Ovary (tissue), 3 donors: Measurements from ENCODE around the gene TNK2.

Experiments
- POLR2A ChIP-seq: fragments of 450-650 bp; IDR thresholded peaks from one replicate; pipeline ENCODE4 v1.6.1; 2017; ENCODE audit warnings: antibody characterized with exemption, mild to moderate bottlenecking, moderate library complexity
- TF ChIP-seq, protein P1 (sequence below), 3 donors: fragments of 450-650 bp in 2 of 3; fragments of 200-600 bp in 1 of 3; IDR thresholded peaks; one replicate each; pipeline versions ENCODE4 v1.5.1 to v1.8.0; 2016 to 2022; ENCODE audit warnings: antibody characterized with exemption in 3 of 3, mild to moderate bottlenecking in 1 of 3
- donor health status: DM: no; HTN: no; CAD: no.

DNA sequence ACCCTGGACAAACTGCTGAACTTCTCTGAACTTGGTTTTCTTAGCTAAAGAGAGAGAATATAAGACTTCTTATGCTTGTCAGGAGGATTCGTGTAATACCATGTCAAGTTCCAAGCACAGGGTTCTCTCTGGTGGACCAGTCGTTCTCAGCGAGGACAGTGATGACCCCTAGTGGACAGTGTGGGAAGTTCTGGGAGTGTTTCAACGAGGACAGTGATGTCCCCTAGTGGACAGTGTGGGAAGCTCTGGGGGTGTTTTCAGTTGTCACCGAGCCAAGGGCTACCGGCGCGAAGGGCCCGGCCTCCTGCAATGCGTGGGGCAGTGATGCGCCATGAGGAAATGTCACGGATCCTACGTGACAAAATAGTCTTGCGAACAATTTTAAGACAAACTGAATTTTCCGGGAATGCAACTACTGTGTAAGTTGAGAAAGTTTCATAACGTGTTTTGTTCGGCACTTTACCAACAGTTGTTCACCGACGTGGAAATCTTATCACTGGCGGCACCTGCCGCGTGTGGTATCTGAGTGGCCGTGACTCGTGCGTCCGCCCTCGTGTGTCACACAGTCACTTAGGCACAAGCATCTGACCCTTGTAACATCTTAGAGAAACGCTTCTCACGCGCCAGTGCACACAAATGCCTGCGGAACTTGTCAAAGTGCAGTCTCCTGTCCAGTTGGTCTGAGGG, 57.4 kb downstream of the TNK2 start:
- TF ChIP-seq POLR2A, result no peak
- TF ChIP-seq, protein P1, sequence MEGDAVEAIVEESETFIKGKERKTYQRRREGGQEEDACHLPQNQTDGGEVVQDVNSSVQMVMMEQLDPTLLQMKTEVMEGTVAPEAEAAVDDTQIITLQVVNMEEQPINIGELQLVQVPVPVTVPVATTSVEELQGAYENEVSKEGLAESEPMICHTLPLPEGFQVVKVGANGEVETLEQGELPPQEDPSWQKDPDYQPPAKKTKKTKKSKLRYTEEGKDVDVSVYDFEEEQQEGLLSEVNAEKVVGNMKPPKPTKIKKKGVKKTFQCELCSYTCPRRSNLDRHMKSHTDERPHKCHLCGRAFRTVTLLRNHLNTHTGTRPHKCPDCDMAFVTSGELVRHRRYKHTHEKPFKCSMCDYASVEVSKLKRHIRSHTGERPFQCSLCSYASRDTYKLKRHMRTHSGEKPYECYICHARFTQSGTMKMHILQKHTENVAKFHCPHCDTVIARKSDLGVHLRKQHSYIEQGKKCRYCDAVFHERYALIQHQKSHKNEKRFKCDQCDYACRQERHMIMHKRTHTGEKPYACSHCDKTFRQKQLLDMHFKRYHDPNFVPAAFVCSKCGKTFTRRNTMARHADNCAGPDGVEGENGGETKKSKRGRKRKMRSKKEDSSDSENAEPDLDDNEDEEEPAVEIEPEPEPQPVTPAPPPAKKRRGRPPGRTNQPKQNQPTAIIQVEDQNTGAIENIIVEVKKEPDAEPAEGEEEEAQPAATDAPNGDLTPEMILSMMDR (IDR thresholded peaks at IDR 0.05), result peak; percentile 96 to 99 (median 99)
